ENCODE data around the gene PSG7.
"Not testable (repeated sequence)": the region's sequence is repeated elsewhere in the genome, so short reads cannot be mapped to it uniquely, and the experiment has no call there.

The PSG7 gene

GRCh38 chr19:42920971-42921370 lies 16.0 kb downstream of the PSG7 start:
- ATAC-seq, H3K4me1 Mint-ChIP-seq, H3K4me3 Mint-ChIP-seq, H3K27ac Mint-ChIP-seq, H3K36me3 Mint-ChIP-seq, H3K9me3 Mint-ChIP-seq: not testable (repeated sequence)
- H3K27me3 Mint-ChIP-seq, result peaks cover 24% of the 10 kb centered on the region

- Mint-ChIP-seq H3K27me3 (peaks cover 24% of the 10 kb centered on the region), H3K9me3 (no peaks in the 10 kb centered on the region), H3K4me1 (no peaks in the 10 kb centered on the region), H3K36me3 (no peaks in the 10 kb centered on the region), H3K4me3 (no peak overlapping the region), H3K27ac (no peak overlapping the region)
- no peak for ATAC-seq
Measured at GRCh38 chr19:42919757-42920079, 17.3 kb downstream of the PSG7 start.

- H3K4me3 Mint-ChIP-seq, H3K36me3 Mint-ChIP-seq, H3K27ac Mint-ChIP-seq, H3K9me3 Mint-ChIP-seq, H3K4me1 Mint-ChIP-seq, ATAC-seq: not testable (repeated sequence)
- H3K27me3 Mint-ChIP-seq, result peaks cover 24% of the 10 kb centered on the region
Measured at GRCh38 chr19:42919070-42919756, 17.8 kb downstream of the PSG7 start.

- not testable (repeated sequence) for H3K4me1 Mint-ChIP-seq, H3K36me3 Mint-ChIP-seq, H3K4me3 Mint-ChIP-seq, ATAC-seq, H3K27ac Mint-ChIP-seq, H3K9me3 Mint-ChIP-seq
- peaks cover 24% of the 10 kb centered on the region for H3K27me3 Mint-ChIP-seq
Measured at GRCh38 chr19:42918377-42919069, 18.5 kb downstream of the PSG7 start.

- H3K36me3 Mint-ChIP-seq, H3K4me3 Mint-ChIP-seq, H3K4me1 Mint-ChIP-seq, ATAC-seq, H3K27ac Mint-ChIP-seq, H3K9me3 Mint-ChIP-seq: not testable (repeated sequence)
- H3K27me3 Mint-ChIP-seq, result peaks cover 19% of the 10 kb centered on the region
Measured at GRCh38 chr19:42917634-42918033, 19.4 kb downstream of the PSG7 start, which contains the start of gene PSG6. PSG6 (minus strand) TSS chr19:42917894; CDS start chr19:42917792, 102 bp downstream.

GRCh38 chr19:42916931-42917330 lies 20.1 kb downstream of the PSG7 start:
- H3K9me3 Mint-ChIP-seq, H3K36me3 Mint-ChIP-seq, H3K4me1 Mint-ChIP-seq, H3K4me3 Mint-ChIP-seq, ATAC-seq, H3K27ac Mint-ChIP-seq: not testable (repeated sequence)
- peaks cover 12% of the 10 kb centered on the region for H3K27me3 Mint-ChIP-seq

- not testable (repeated sequence) for H3K27me3 Mint-ChIP-seq, ATAC-seq, H3K4me1 Mint-ChIP-seq, H3K36me3 Mint-ChIP-seq, H3K4me3 Mint-ChIP-seq, H3K9me3 Mint-ChIP-seq, H3K27ac Mint-ChIP-seq
Measured at GRCh38 chr19:42913516-42913915, 23.5 kb downstream of the PSG7 start.

GRCh38 chr19:42912941-42913340 lies 24.1 kb downstream of the PSG7 start:
- not testable (repeated sequence) for H3K36me3 Mint-ChIP-seq, H3K27ac Mint-ChIP-seq, ATAC-seq, H3K4me3 Mint-ChIP-seq, H3K27me3 Mint-ChIP-seq, H3K4me1 Mint-ChIP-seq, H3K9me3 Mint-ChIP-seq

GRCh38 chr19:42911731-42912130 lies 25.3 kb downstream of the PSG7 start:
- H3K4me3 Mint-ChIP-seq, H3K9me3 Mint-ChIP-seq, H3K4me1 Mint-ChIP-seq, H3K27me3 Mint-ChIP-seq, H3K36me3 Mint-ChIP-seq, H3K27ac Mint-ChIP-seq, ATAC-seq: not testable (repeated sequence)

GRCh38 chr19:42906162-42906561 lies 30.8 kb downstream of the PSG7 start:
- not testable (repeated sequence) for H3K27ac Mint-ChIP-seq, H3K36me3 Mint-ChIP-seq, H3K27me3 Mint-ChIP-seq, H3K4me1 Mint-ChIP-seq, H3K9me3 Mint-ChIP-seq, H3K4me3 Mint-ChIP-seq, ATAC-seq

GRCh38 chr19:42900561-42900960 lies 36.4 kb downstream of the PSG7 start:
- not testable (repeated sequence) for H3K4me3 Mint-ChIP-seq, H3K27me3 Mint-ChIP-seq, H3K36me3 Mint-ChIP-seq, ATAC-seq, H3K9me3 Mint-ChIP-seq, H3K4me1 Mint-ChIP-seq, H3K27ac Mint-ChIP-seq

- not testable (repeated sequence) for H3K4me1 Mint-ChIP-seq, ATAC-seq, H3K36me3 Mint-ChIP-seq, H3K9me3 Mint-ChIP-seq, H3K4me3 Mint-ChIP-seq, H3K27me3 Mint-ChIP-seq, H3K27ac Mint-ChIP-seq
Measured at GRCh38 chr19:42899674-42900073, 37.3 kb downstream of the PSG7 start.

GRCh38 chr19:42899110-42899509 lies 37.9 kb downstream of the PSG7 start:
- not testable (repeated sequence) for ATAC-seq, H3K36me3 Mint-ChIP-seq, H3K27me3 Mint-ChIP-seq, H3K27ac Mint-ChIP-seq, H3K9me3 Mint-ChIP-seq, H3K4me1 Mint-ChIP-seq, H3K4me3 Mint-ChIP-seq

- H3K9me3 Mint-ChIP-seq, H3K27ac Mint-ChIP-seq, H3K4me3 Mint-ChIP-seq, ATAC-seq, H3K4me1 Mint-ChIP-seq, H3K36me3 Mint-ChIP-seq, H3K27me3 Mint-ChIP-seq: not testable (repeated sequence)
Measured at GRCh38 chr19:42898656-42899055, 38.4 kb downstream of the PSG7 start.

- not testable (repeated sequence) for H3K4me3 Mint-ChIP-seq, H3K9me3 Mint-ChIP-seq, ATAC-seq, H3K36me3 Mint-ChIP-seq, H3K4me1 Mint-ChIP-seq, H3K27ac Mint-ChIP-seq, H3K27me3 Mint-ChIP-seq
Measured at GRCh38 chr19:42897729-42898128, 39.3 kb downstream of the PSG7 start.

- H3K27ac Mint-ChIP-seq, ATAC-seq, H3K4me3 Mint-ChIP-seq, H3K36me3 Mint-ChIP-seq, H3K4me1 Mint-ChIP-seq: not testable (repeated sequence)
- Mint-ChIP-seq H3K27me3 (peaks cover 11% of the 10 kb centered on the region), H3K9me3 (peaks cover 12% of the 10 kb centered on the region)
Measured at GRCh38 chr19:42890446-42890845, 46.6 kb downstream of the PSG7 start.
